Measurements from ENCODE around the gene FRRS1. TPM values are rescaled to one million over a fixed set of nuclear protein-coding genes. Genes with fewer than 3 reads are reported as not detected.

Gene FRRS1
- total RNA-seq, 1 experiment from 2014 or later = 14.7 TPM

GRCh38 chr1:99675994-99676393 is 90.4 kb downstream of the FRRS1 start:
- no peak for DNase-seq (ENCODE audit: low read depth)

GRCh38 chr1:99675292-99675691 is 91.1 kb downstream of the FRRS1 start:
- DNase-seq (ENCODE audit: low read depth) = no peak

GRCh38 chr1:99674115-99675064 is 92.0 kb downstream of the FRRS1 start:
- peak; percentile 50 for DNase-seq (ENCODE audit: low read depth)

DNA sequence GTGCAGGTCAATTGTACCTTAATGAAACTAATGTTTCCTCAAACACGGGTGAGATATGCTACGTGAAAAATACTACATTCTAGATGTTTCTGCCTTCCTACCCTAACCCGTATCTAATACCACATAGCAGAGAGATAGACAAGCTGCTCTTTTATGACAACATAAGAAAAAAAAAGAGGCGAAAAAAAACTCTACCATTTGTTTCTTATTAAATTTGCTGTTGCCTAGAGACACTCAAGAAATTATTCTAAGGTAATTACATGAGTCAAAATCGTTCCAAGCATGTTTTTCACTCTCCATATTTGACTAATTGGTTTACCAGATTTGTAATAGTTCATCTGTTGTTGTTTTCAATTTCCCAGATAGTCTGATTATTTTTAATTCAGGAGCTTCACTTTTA is 93.1 kb downstream of the FRRS1 start:
- no peak for DNase-seq (ENCODE audit: low read depth)

- DNase-seq (ENCODE audit: low read depth) = no peak
These were observed 93.8 kb downstream of the FRRS1 start for GRCh38 chr1:99672530-99673213.

- no peak for DNase-seq (ENCODE audit: low read depth)
These were observed 94.4 kb downstream of the FRRS1 start for GRCh38 chr1:99672038-99672437.

- no peak for DNase-seq (ENCODE audit: low read depth)
These were observed 95.9 kb downstream of the FRRS1 start for GRCh38 chr1:99670583-99670982.

GRCh38 chr1:99669821-99670220 is 96.6 kb downstream of the FRRS1 start:
- DNase-seq (ENCODE audit: low read depth) = no peak

GRCh38 chr1:99669376-99669775 is 97.1 kb downstream of the FRRS1 start:
- no peak for DNase-seq (ENCODE audit: low read depth)

- no peak for DNase-seq (ENCODE audit: low read depth)
These were observed 101.2 kb downstream of the FRRS1 start for GRCh38 chr1:99665212-99665611.

GRCh38 chr1:99663501-99663900 is 102.9 kb downstream of the FRRS1 start:
- no peak for DNase-seq (ENCODE audit: low read depth)

DNA sequence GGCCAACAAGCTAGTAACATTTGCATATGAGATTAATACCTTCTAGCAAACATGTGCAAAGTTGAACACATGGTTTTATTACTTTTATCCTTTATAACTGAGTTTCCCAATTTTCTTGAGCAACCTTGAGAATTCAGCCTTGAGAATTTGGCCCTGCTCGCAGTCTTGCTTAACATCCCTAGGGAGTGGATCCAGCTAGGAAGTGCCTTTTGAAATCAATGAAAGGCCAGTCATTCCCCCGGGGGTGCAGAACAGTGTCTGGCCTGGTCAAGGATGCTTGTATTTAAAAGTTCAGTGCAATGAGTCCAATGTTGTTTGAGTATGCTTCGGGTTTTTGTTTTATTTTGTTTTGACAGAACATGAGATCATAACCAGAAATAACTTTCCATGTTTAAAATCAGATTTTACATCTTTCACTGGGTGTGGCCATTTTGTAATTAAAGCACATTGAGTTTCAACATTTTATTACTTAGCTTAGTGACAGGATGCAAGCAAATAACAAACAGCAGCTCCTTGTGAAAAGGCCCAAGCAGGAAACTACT is 103.8 kb downstream of the FRRS1 start:
- no peak for DNase-seq (ENCODE audit: low read depth)

DNA sequence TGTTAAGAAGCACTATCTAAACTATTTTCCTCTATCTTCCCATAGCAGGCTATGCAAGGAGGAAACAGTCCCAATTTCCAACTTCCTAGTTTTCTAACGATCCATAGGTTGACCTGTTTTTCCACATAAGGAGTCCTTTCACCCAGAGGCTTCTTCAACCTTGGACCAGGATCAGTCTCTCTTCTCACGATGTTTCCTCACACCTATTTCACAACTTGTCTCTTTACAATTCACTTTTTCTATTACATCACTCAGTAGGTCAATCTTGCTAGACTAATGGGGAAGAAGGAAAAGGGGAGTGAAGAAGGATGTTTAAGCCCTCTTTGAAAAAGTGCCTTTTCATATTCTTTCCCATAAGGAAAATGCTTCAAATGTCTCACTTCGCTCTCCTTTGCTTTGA is 104.7 kb downstream of the FRRS1 start:
- no peak for DNase-seq (ENCODE audit: low read depth)

GRCh38 chr1:99660496-99660895 is 105.9 kb downstream of the FRRS1 start:
- DNase-seq (ENCODE audit: low read depth) = no peak

DNA sequence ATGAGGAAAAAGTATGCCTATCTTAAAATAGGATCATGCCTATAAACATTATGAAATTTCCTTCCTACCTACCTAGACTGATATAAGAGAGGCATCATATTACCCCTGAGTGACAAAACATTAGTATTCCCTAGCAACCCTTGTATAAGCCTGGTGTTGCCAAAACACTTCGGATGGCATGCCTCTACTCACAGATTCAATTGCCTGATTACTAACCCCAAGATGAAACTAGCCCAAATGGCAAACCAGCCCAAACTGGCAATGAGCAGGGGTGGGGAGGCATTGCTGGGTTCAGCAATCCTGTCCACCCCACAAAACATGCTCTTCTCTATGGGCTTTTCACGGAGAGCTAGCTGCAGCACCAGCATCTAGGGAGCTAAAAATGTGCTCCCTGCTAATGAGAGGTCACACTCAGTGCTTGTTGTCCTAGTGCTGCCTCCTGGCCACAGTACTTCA is 106.7 kb downstream of the FRRS1 start:
- peak; percentile 97 for DNase-seq (ENCODE audit: low read depth)

Other genes starting within 250 kb of the FRRS1 start
- 10.2 and 11.7 TPM in 2 replicates for gene PALMD, start 120.5 kb downstream of the FRRS1 start, total RNA-seq (2014; rRNA removed; shearing (Covaris generic))
- gene AGL, start 83.7 kb upstream of the FRRS1 start, total RNA-seq (2014; rRNA removed; shearing (Covaris generic)) = 6.4 and 8.4 TPM in 2 replicates
- 35.6 and 36.0 TPM in 2 replicates for gene SLC35A3, start 203.4 kb upstream of the FRRS1 start, total RNA-seq (2014; rRNA removed; shearing (Covaris generic))